Kidney (tissue), 14 donors: Measurements from ENCODE around the gene FARP2. TPM values are rescaled to one million over a fixed set of nuclear protein-coding genes. Genes with fewer than 3 reads are reported as not detected.

ENCODE experiments used
- DNase-seq, 5 donors: peaks; one replicate each; pipeline ENCODE4 v3.0.0-alpha.2; 2013 to 2020
- FAIRE-seq: peaks from 2 replicates; lab custom pipeline; 2012; peaks lifted over from hg19 to GRCh38; lab: Jason Lieb, UNC
- H3K27ac ChIP-seq, 2 donors: one replicate each; pipeline ENCODE4 v1.7.0; 2013; ENCODE audit warnings: low read depth in 2 of 2, low read length in 2 of 2, inconsistent platforms in 1 of 2
- H3K27me3 ChIP-seq: one replicate; pipeline ENCODE4 v1.7.1; 2013; ENCODE audit warnings: low read length, inconsistent platforms; ENCODE audit not compliant: control insufficient read depth, insufficient read depth
- H3K36me3 ChIP-seq, 3 donors: one replicate each; pipeline versions ENCODE4 v1.7.0 to v1.7.1; 2013; ENCODE audit warnings: low read length in 3 of 3, control low read depth in 1 of 3, inconsistent platforms in 1 of 3; ENCODE audit not compliant: insufficient read depth in 3 of 3, control insufficient read depth in 2 of 3
- H3K4me1 ChIP-seq, 3 donors: one replicate each; pipeline versions ENCODE4 v1.7.0 to v1.7.1; 2013; ENCODE audit warnings: low read length in 3 of 3, inconsistent platforms in 1 of 3, low read depth in 1 of 3; ENCODE audit not compliant: control insufficient read depth in 2 of 3, insufficient read depth in 2 of 3
- H3K4me3 ChIP-seq, 3 donors: one replicate each; pipeline versions ENCODE4 v1.7.0 to v1.8.1; 2013; ENCODE audit warnings: low read length in 3 of 3, control low read depth in 1 of 3, inconsistent platforms in 1 of 3
- H3K9ac ChIP-seq, 3 donors: one replicate each; pipeline versions ENCODE4 v1.7.0 to v1.7.1; 2013; ENCODE audit warnings: low read length in 3 of 3, control low read depth in 1 of 3, inconsistent platforms in 1 of 3
- H3K9me3 ChIP-seq, 3 donors: one replicate each; pipeline versions ENCODE4 v1.7.0 to v1.7.1; 2013; ENCODE audit warnings: low read length in 3 of 3, control low read depth in 1 of 3, inconsistent platforms in 1 of 3; ENCODE audit not compliant: control insufficient read depth in 2 of 3, insufficient read depth in 1 of 3
- CTCF ChIP-seq: IDR thresholded peaks from 3 replicates; pipeline ENCODE4 v1.5.1; 2012; ENCODE audit warnings: mild to moderate bottlenecking, moderate library complexity, borderline replicate concordance; ENCODE audit not compliant: insufficient read depth; ENCODE audit errors: extremely low read depth
- intact Hi-C: fragments of 100-400 bp; cut with DNase I; formaldehyde crosslinking; loops from one replicate; pipeline ENCODE4 v1.11.1; 2022
- polyA plus RNA-seq: library from polyadenylated mRNA; stranded (reverse); fragments of 350-450 nt; fragmentation: Illumina TruSeq; extraction: RNeasy Lipid Tissue Mini Kit (QIAGEN cat#74804); gene quantifications from one replicate; pipeline ENCODE4 v1.2.3, GENCODE V29; 2014; ENCODE audit warnings: low read depth, low replicate concordance; ENCODE audit not compliant: insufficient read depth
- total RNA-seq: library from RNA; stranded (reverse); fragmentation: NEBNext Ultra II Directional; extraction: Animal tissue kit (Norgen Biotek cat#: 25700); gene quantifications from one replicate; pipeline ENCODE4 v1.2.1, GENCODE V29; 2021
- donor health status: control.
- donor health status: control.
- donor health status: control.
- donor health status: control.
- donor health status: control.
- donor health status: DM: yes; HTN: yes; CAD: no.
- donor health status: Normal renal cell carcinoma (clear cell type).

FARP2 gene
- total and polyA plus RNA-seq, 2 donors from 2014 or later: 20.3 to 50.5 TPM

DNA sequence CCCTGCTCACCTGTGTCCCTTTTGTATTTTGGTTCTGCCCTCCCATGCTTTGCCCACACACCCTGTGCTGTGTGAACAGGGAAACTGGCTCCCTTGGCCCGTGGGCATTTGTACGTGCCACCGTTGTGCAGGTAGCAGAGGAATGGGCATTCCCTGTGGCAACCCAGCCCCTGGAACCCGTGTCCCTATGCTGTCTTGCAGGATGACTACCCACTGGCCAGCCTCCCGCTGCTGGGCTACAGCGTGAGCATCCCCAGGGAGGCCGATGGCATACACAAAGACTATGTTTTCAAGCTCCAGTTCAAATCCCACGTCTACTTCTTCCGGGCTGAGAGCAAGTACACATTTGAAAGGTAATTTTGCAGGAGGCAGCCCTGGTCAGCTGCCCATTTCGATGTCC lies 137.0 kb downstream of the FARP2 start:
- Histone ChIP-seq H3K9me3 (no peaks in the 10 kb centered on the region), H3K9ac (no peak overlapping the region), H3K4me1 (no peaks in the 10 kb centered on the region), H3K27ac (no peak overlapping the region), H3K4me3 (no peak overlapping the region), H3K27me3 (no peaks in the 10 kb centered on the region), H3K36me3 (peaks cover 2 to 25% (median 10%) of the 10 kb centered on the region in 3 donors)
- no peak for TF ChIP-seq CTCF
- FAIRE-seq (no peak), DNase-seq (no peak)
- intact Hi-C loops: no loop called here

- Histone ChIP-seq H3K9ac (no peak overlapping the region), H3K27ac (no peak overlapping the region), H3K9me3 (no peaks in the 10 kb centered on the region), H3K27me3 (no peaks in the 10 kb centered on the region), H3K4me1 (no peaks in the 10 kb centered on the region), H3K4me3 (no peak overlapping the region), H3K36me3 (peaks cover 2 to 28% (median 6%) of the 10 kb centered on the region in 3 donors)
- intact Hi-C loops: no loop called here
- DNase-seq: peak in 1 of 5 donors; percentile 45
- no peak for TF ChIP-seq CTCF
- FAIRE-seq: no peak
Measured at GRCh38 chr2:241494311-241494908, 138.3 kb downstream of the FARP2 start.

DNA sequence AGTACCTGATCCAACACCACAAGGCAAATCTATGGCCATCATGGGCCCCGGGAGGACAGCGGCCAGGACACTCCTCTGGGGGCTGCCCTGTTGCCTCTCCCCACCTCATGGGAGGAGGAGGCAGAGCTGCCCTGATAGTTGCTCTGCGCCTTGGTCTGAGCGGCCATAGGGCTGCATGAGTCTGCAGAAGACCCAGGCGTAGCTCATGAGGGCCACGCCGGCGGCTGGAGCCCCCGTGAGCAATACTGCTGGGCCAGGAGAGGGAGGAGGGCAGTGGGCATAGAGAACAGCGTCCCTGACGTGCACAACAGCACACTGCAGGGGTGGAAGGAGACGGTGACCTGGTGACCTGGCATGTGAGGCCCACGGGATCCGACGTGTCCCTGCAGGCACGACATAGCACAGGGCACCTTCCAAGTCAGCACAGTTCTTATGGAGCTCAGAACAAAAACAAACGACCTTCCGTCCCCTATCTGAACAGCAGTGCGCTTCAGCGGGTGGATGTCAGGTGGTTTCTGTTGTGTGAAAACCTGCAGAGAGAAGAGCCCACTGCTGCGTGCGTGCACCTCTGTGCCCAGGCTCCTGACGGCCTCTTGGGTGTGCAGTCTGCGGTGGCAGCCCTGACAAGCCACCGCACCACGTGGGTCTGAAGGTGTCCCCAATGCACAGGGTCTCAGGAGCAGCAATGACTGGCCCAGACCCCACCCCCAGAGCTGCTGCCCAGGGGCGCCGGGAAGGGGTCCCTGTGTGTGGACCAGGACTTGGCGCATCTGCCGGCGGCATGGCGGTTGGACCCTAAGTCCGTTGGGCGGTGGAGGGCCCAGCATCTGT lies 139.3 kb downstream of the FARP2 start:
- intact Hi-C loops: no loop called here
- H3K9ac ChIP-seq: no peak overlapping the region
- H3K9me3 ChIP-seq: no peaks in the 10 kb centered on the region
- TF ChIP-seq CTCF: no peak
- H3K4me1 ChIP-seq: no peaks in the 10 kb centered on the region
- DNase-seq: no peak
- no peak overlapping the region for H3K27ac ChIP-seq
- FAIRE-seq: no peak
- H3K36me3 ChIP-seq: peaks cover 2 to 28% (median 4%) of the 10 kb centered on the region in 3 donors
- no peak overlapping the region for H3K4me3 ChIP-seq
- H3K27me3 ChIP-seq: no peaks in the 10 kb centered on the region
